Activated CD4-positive, alpha-beta T cell treated with anti-CD3 and anti-CD28 coated beads, Interleukin-2, amount 10 ng/mL, durations not matched to agents 7 days and 5 days (primary cell): ENCODE measurements around the gene IRF3. TPM values are rescaled to one million over a fixed set of nuclear protein-coding genes. Genes with fewer than 3 reads are reported as not detected.

Source experiments
- CTCF ChIA-PET: fragments of 350-600 bp; sonication (Branson Sonifier 250); formaldehyde crosslinking; loops from one replicate; lab custom pipeline; 2021; ENCODE audit warnings: antibody characterized with exemption; lab: Charles Lee
- POLR2A ChIA-PET: fragments of 350-600 bp; sonication (Branson Sonifier 250); formaldehyde crosslinking; loops from one replicate; lab custom pipeline; 2021; ENCODE audit warnings: antibody characterized with exemption; lab: Charles Lee
- DNase-seq: peaks from one replicate; pipeline ENCODE4 v3.0.0-alpha.2; 2020
- H3K27ac Mint-ChIP-seq: one replicate; pipeline ENCODE4 v1.8.0; 2021; ENCODE audit warnings: mild to moderate bottlenecking, moderate library complexity, mixed read lengths
- H3K27me3 Mint-ChIP-seq: one replicate; pipeline ENCODE4 v1.8.0; 2021; ENCODE audit warnings: mixed read lengths
- H3K36me3 Mint-ChIP-seq: one replicate; pipeline ENCODE4 v1.8.0; 2021; ENCODE audit warnings: low read depth, mixed read lengths
- H3K4me1 Mint-ChIP-seq: one replicate; pipeline ENCODE4 v1.8.0; 2021; ENCODE audit warnings: mixed read lengths
- H3K4me3 Mint-ChIP-seq: one replicate; pipeline ENCODE4 v1.8.0; 2021; ENCODE audit warnings: mild to moderate bottlenecking, moderate library complexity, mixed read lengths
- H3K9me3 Mint-ChIP-seq: one replicate; pipeline ENCODE4 v1.8.0; 2021; ENCODE audit warnings: mixed read lengths
- total RNA-seq, 2 experiments: library from RNA; stranded (reverse); gene quantifications; one replicate each; pipeline ENCODE4 v1.2.3, GENCODE V29; 2021

IRF3 gene
- total RNA-seq, 2 experiments from 2014 or later = 157 to 168 TPM

GRCh38 chr19:49646586-49646985, 19.1 kb downstream of the IRF3 start:
- DNase-seq = no peak
- CTCF ChIA-PET = interaction anchor here (0.9 to 1.3 kb wide), 2 partner anchors 26 to 34 kb away, joined by 3 read pairs; no protein-coding TSS in a partner anchor
- Mint-ChIP-seq H3K27me3 (no peaks in the 10 kb centered on the region), H3K9me3 (no peaks in the 10 kb centered on the region), H3K4me1 (peaks cover 28% of the 10 kb centered on the region), H3K36me3 (peaks cover 22% of the 10 kb centered on the region), H3K4me3 (no peak overlapping the region), H3K27ac (no peak overlapping the region)
- POLR2A ChIA-PET = no interaction called here

DNA sequence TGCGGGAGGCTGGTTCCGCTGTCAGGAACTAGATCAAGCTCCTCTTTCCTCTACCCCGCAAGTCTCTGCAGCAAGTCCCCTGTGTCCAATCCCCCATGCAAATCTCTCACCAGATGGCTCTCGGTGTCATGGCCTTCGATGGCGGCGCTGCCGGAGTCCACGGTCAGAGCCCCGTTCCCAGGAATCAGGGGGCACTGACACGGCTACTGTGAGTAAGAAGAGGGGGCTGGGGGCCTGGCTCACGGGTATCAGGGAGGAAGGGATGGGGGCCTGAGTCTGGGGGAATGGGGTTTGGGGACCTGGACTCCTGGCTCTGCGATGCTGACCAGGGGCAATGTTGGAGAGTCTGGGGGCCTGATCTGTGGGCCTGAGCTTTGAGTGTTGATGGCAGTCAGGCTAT, 19.7 kb downstream of the IRF3 start:
- no peaks in the 10 kb centered on the region for H3K9me3 Mint-ChIP-seq
- peaks cover 22% of the 10 kb centered on the region for H3K36me3 Mint-ChIP-seq
- no peaks in the 10 kb centered on the region for H3K27me3 Mint-ChIP-seq
- ChIA-PET POLR2A (no interaction called here), CTCF (interaction anchor here (0.9 to 1.3 kb wide), 2 partner anchors 27 to 35 kb away, joined by 3 read pairs; no protein-coding TSS in a partner anchor)
- no peak overlapping the region for H3K27ac Mint-ChIP-seq
- no peak overlapping the region for H3K4me3 Mint-ChIP-seq
- peaks cover 30% of the 10 kb centered on the region for H3K4me1 Mint-ChIP-seq
- no peak for DNase-seq

DNA sequence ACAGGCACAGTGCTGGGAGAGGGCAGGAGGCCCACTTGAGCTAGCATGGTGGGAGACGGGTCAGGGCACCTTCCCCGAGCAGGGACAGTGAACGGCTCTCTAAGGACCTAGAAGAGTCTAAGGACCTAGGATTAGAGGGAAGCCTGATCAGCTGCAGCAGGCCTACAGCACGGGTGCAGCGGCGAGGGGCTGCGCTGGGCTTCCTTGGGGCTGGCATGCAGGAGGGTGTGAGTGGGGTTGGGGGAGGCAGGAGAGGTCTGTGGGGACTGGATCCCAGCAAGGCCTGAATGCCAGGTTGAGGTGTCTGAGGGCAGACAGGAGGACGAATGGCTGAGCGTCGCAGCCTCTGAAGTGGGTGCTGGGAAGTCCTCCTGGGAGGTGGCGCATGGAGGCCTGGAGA, 20.1 kb downstream of the IRF3 start:
- Mint-ChIP-seq H3K4me1 (peaks cover 34% of the 10 kb centered on the region), H3K9me3 (no peaks in the 10 kb centered on the region), H3K27me3 (no peaks in the 10 kb centered on the region), H3K4me3 (no peak overlapping the region), H3K36me3 (peaks cover 20% of the 10 kb centered on the region), H3K27ac (peak overlapping the region; percentile 54)
- no peak for DNase-seq
- ChIA-PET CTCF (interaction anchor here (0.6 kb wide), 1 partner anchor 114 kb away, joined by 3 read pairs; no protein-coding TSS in a partner anchor), POLR2A (no interaction called here)

DNA sequence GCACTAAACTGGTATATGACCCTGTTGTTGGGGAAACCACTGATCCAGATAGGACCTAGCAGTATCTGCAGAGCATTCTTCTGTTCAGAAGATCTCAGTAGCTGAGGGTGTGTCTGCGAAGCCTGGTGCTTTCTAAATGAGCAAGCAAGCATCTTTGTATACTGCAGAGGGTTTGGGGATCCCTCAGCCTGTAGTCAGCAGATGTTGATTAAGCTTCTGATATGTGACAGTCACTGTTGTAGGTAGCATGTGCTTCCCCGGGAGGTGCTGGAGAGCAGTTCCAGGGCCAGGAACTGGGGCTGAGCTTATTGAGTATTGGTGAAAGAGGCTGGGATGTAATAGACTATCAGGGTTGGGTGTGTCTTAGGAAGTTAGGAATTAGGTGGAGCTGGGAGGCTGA, 22.2 kb downstream of the IRF3 start:
- ChIA-PET POLR2A (interaction anchor here (0.6 kb wide), 1 partner anchor 21 kb away, joined by 3 read pairs; no protein-coding TSS in a partner anchor), CTCF (interaction anchor here (1.1 to 2.7 kb wide), 7 partner anchors 9 to 115 kb away, joined by 3 to 12 read pairs (median 4); partner anchors contain the start of gene PRMT1)
- Mint-ChIP-seq H3K4me3 (peak overlapping the region; percentile 93), H3K27me3 (peaks cover 5% of the 10 kb centered on the region), H3K27ac (peak overlapping the region; percentile 81), H3K4me1 (peaks cover 48% of the 10 kb centered on the region), H3K36me3 (peaks cover 20% of the 10 kb centered on the region), H3K9me3 (no peaks in the 10 kb centered on the region)
- DNase-seq = no peak

GRCh38 chr19:49642492-49643035, 23.1 kb downstream of the IRF3 start:
- Mint-ChIP-seq H3K4me1 (peaks cover 55% of the 10 kb centered on the region), H3K9me3 (no peaks in the 10 kb centered on the region), H3K27me3 (peaks cover 7% of the 10 kb centered on the region), H3K4me3 (peak overlapping the region; percentile 93), H3K36me3 (peaks cover 20% of the 10 kb centered on the region), H3K27ac (peak overlapping the region; percentile 99)
- CTCF ChIA-PET = interaction anchor here (1.2 to 2.7 kb wide), 7 partner anchors 10 to 116 kb away, joined by 3 to 12 read pairs (median 4); partner anchors contain the start of gene PRMT1
- no peak for DNase-seq
- POLR2A ChIA-PET = no interaction called here

DNA sequence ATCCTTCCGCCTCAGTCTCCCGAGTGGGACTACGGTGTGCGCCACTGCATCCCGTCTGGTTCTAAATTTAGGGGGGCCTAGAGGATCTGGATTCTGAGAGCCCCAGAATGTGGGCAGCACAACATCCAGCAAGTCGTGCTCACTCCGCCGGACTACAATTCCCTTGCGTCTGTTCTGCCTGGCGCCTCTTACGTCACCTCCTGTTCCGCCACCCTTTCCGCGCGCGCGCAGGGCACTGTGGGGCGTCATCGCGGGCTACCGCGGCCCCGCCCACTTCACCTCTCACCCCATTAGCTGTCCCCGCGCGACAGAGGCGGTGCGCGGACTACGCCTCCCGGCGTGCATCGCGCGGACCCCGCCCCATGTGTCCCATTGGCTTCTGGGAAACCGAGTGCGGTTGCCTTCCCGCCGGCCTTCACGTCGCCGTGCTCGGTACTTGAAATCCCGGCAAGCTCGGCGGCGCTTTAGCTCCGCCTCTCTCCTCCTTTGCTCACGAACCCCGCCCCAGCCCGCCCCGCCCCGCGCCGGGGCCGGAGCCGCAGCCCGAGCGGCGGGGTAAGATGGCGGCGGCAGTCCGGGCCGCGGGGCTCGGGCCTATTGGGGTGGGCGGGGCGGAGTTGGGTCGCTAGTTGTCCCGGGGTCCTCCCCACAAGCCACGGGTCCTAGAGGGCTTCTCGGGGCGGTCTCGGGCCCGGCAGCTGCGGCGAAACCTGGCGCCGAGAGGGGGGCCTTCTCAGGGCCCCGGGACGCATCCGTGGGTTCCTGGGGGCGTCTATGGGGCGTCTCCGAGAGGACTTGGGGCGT, 23.8 kb downstream of the IRF3 start, which contains the start of gene SCAF1:
Gene SCAF1, plus strand, starts transcription at position 522 of the 804 bp plus-strand sequence. CDS start 2,818 bp downstream, outside the sequence.
- Mint-ChIP-seq H3K27me3 (peaks cover 7% of the 10 kb centered on the region), H3K9me3 (no peaks in the 10 kb centered on the region), H3K27ac (peak within 1 kb of the TSS; percentile 99), H3K36me3 (peaks cover 15% of the 10 kb centered on the region), H3K4me3 (peak within 1 kb of the TSS; percentile 93), H3K4me1 (peaks cover 55% of the 10 kb centered on the region)
- ChIA-PET POLR2A (no interaction called here), CTCF (interaction anchor here (0.6 to 2.7 kb wide), 7 partner anchors 13 to 739 kb away, joined by 3 to 12 read pairs (median 3); partner anchors contain the start of genes NOSIP, PRMT1 and PRRG2)
- peak; percentile 99 for DNase-seq

DNA sequence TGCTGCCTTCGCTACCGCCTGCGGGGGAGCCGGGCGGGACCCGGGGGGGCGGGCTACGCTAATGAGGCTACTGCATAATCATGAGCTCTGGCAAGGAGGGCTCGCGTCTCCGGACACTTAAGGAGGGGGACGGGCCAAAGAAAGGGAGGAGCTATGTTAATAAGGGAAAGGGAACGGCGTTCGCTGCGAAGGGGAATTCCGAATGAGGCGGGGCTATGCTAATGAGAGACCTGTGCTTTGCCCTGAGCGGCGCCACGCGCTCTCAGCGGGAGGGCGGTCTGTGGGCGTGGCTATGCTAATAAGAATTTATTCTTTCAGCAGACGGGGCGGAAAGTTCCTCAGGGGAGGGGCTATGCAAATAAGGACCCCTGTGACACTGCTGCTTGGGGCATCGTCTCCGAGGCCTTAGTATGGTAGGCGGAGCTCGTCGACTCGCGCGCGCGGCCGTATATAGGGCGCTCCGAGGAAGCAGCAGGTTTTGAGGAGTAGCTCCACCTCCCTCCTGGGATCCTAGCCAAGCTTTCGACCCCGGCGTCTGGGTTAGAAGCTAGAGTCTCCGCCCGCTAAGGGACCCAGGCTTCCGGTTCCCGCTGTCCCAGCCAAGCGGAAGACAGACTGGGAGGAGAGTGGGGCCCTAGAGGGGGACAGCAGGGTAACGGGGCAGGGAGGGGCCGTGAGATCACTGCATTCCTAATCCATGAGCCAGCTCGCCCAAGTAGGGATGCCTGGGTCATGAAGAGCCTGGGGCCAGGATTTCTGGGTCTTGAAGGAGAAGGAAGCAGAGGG, 25.4 kb downstream of the IRF3 start, which contains the start of gene RRAS:
Gene RRAS, minus strand, starts transcription at position 31 of the 786 bp plus-strand sequence. CDS start 45 bp downstream, outside the sequence.
- peaks cover 3% of the 10 kb centered on the region for H3K36me3 Mint-ChIP-seq
- H3K9me3 Mint-ChIP-seq = no peaks in the 10 kb centered on the region
- DNase-seq = peak; percentile 100
- peaks cover 7% of the 10 kb centered on the region for H3K27me3 Mint-ChIP-seq
- CTCF ChIA-PET = interaction anchor here (0.6 to 1.5 kb wide), 16 partner anchors 9 to 196 kb away, joined by 3 to 7 read pairs (median 3); partner anchors contain the start of genes NOSIP and PRMT1
- POLR2A ChIA-PET = interaction anchor here (0.5 to 1.4 kb wide), 6 partner anchors 24 to 496 kb away, joined by 3 to 5 read pairs (median 3); no protein-coding TSS in a partner anchor
- H3K27ac Mint-ChIP-seq = peak within 1 kb of the TSS; percentile 99
- H3K4me1 Mint-ChIP-seq = peaks cover 53% of the 10 kb centered on the region
- H3K4me3 Mint-ChIP-seq = peak within 1 kb of the TSS; percentile 93

DNA sequence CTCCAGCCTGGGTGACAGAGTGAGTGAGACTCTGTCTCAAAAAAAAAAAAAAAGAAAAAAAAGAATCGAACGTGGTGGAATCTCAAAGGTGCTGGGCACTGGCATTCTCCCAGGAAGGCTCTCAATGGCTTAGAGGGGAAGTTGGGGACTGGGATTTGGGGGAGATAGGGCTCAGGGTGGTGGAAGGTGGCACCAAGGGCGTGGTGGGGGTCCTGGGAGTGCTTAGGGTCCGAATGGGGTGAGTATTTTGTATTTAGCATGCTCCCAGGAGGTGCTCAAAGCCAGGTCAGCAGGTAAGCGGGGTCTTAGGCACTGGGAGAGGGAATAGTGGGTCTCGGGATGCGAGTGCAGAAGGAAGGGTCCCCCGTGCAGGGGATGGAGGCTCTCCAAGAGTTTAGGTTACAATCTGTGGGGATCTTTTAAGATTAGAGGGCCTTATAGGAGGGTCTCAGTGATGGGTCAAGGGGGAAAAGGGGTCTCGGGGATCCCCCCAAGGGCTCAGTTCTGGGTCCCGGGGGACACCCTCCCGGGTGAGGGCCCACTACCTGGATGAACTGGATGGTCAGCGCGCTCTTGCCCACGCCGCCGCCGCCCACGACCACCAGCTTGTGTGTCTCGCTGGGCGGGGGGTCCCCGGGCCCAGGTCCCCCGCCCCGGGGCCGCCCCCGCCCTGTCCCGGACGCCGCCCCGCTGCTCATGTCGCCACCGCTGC, 26.1 kb downstream of the IRF3 start:
- Mint-ChIP-seq H3K36me3 (peaks cover 2% of the 10 kb centered on the region), H3K9me3 (no peaks in the 10 kb centered on the region), H3K27me3 (peaks cover 7% of the 10 kb centered on the region), H3K27ac (peak overlapping the region; percentile 83), H3K4me3 (peak overlapping the region; percentile 93), H3K4me1 (peaks cover 51% of the 10 kb centered on the region)
- no peak for DNase-seq
- ChIA-PET CTCF (interaction anchor here (0.6 to 1.5 kb wide), 15 partner anchors 8 to 195 kb away, joined by 3 to 7 read pairs (median 3); partner anchors contain the start of genes NOSIP and PRMT1), POLR2A (interaction anchor here (0.7 to 1.4 kb wide), 3 partner anchors 24 to 49 kb away, joined by 3 to 4 read pairs (median 3); no protein-coding TSS in a partner anchor)

- ChIA-PET POLR2A (no interaction called here), CTCF (interaction anchor here (1.1 kb wide), 1 partner anchor 210 kb away, joined by 4 read pairs; no protein-coding TSS in a partner anchor)
- H3K4me1 Mint-ChIP-seq = peaks cover 37% of the 10 kb centered on the region
- DNase-seq = no peak
- H3K4me3 Mint-ChIP-seq = peak overlapping the region; percentile 42
- H3K9me3 Mint-ChIP-seq = no peaks in the 10 kb centered on the region
- H3K27me3 Mint-ChIP-seq = peaks cover 7% of the 10 kb centered on the region
- H3K27ac Mint-ChIP-seq = peak overlapping the region; percentile 60
- H3K36me3 Mint-ChIP-seq = no peaks in the 10 kb centered on the region
Observed at GRCh38 chr19:49637821-49638738, 27.6 kb downstream of the IRF3 start.

DNA sequence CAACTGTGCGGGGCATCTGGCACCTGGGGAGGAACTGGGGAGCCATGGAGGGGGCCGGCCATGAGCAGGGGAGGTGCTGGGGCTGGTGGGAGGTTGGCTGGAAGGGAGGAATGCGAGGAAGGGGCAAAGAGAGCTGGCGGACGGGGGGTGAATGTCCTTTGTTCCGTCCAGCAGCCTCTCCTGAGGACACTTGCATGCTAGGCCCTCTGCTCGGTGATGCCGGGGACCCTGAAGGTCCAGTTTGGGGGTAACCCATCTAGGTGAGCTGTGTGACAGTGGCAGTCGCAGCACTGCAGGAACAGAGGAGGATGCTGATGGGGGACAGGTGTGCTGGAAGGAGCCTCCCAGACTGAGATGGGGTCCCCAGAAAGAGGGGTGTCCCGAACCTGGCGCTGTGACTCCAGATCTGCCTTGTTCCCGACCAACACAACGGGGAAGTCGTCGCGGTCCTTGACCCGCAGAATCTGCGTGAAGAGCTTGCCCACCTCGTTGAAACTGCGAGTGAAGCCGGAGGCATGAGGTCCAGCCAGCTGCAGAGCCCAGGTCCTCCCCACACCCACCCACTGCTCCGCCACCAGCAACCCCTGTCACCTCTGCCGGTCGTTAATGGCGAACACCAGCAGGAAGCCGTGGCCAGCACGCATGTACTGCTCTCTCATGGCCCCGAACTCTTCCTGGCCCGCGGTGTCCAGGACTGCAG, 29.3 kb downstream of the IRF3 start:
- H3K27me3 Mint-ChIP-seq = peaks cover 7% of the 10 kb centered on the region
- H3K9me3 Mint-ChIP-seq = no peaks in the 10 kb centered on the region
- peaks cover 26% of the 10 kb centered on the region for H3K4me1 Mint-ChIP-seq
- H3K4me3 Mint-ChIP-seq = no peak overlapping the region
- DNase-seq = no peak
- CTCF ChIA-PET = no interaction called here
- peak overlapping the region; percentile 11 for H3K27ac Mint-ChIP-seq
- H3K36me3 Mint-ChIP-seq = no peaks in the 10 kb centered on the region
- POLR2A ChIA-PET = no interaction called here
